Measurements from ENCODE around the gene DUSP28. TPM values are rescaled to one million over a fixed set of nuclear protein-coding genes. Genes with fewer than 3 reads are reported as not detected.

Gene DUSP28
- total and polyA plus RNA-seq, 2 of the 13 experiments (the other 11 are each of a cell fraction or from before 2014, with no cell fraction given), result 5.2 to 8.6 TPM

- peak; percentile 42; the same call in 1 of the 2 replicates for TF ChIP-seq HIC2 (CRISPR knock-in tag; IDR thresholded peaks at IDR 0.05; ENCODE audit: low read depth)
- 0 out of 2 replicates have a peak, but pooled peaks have one; percentile 19 for TF ChIP-seq PAXIP1 (CRISPR knock-in tag; conservative IDR thresholded peaks at IDR 0.05)
- no peak for TF ChIP-seq YY1 (IDR thresholded peaks at IDR 0.05; ENCODE audit: insufficient read depth, insufficient replicate concordance, low read depth, low read length)
- no peak for TF ChIP-seq LCORL (IDR thresholded peaks at IDR 0.05)
- TF ChIP-seq LCORL (CRISPR knock-in tag; IDR thresholded peaks at IDR 0.05), result no peak
- no peak for TF ChIP-seq SKI (IDR thresholded peaks at IDR 0.05; ENCODE audit: partially characterized antibody)
- TF ChIP-seq CSRNP2 (CRISPR knock-in tag; conservative IDR thresholded peaks at IDR 0.05; ENCODE audit: low read depth), result no peak
- TF ChIP-seq ZNF672 (CRISPR knock-in tag; IDR thresholded peaks at IDR 0.05), result no peak
- no peak for TF ChIP-seq SALL1 (CRISPR knock-in tag; IDR thresholded peaks at IDR 0.05)
Observed at GRCh38 chr2:240595381-240596079, 35.4 kb downstream of the DUSP28 start (continued).
